Renal cortex interstitium (tissue), 11 donors: ENCODE measurements around the gene TGFB1I1. TPM values are rescaled to one million over a fixed set of nuclear protein-coding genes. Genes with fewer than 3 reads are reported as not detected.

Source experiments
- DNase-seq, 11 donors: peaks; one replicate each; pipeline ENCODE4 v3.0.0-alpha.2; 2013; ENCODE audit warnings: low read depth in 9 of 11, low spot score in 4 of 11; ENCODE audit errors: extremely low read depth in 1 of 11
- polyA plus RNA-seq, 3 donors: library from polyadenylated mRNA; unstranded; fragments of 120-200 nt; gene quantifications; one replicate each; pipeline ENCODE4 v1.2.1, GENCODE V29; 2013; ENCODE audit not compliant: insufficient read length in 3 of 3

TGFB1I1 gene
- polyA plus RNA-seq, 3 donors = 42.1 to 51.3 (median 45.6) TPM

DNA sequence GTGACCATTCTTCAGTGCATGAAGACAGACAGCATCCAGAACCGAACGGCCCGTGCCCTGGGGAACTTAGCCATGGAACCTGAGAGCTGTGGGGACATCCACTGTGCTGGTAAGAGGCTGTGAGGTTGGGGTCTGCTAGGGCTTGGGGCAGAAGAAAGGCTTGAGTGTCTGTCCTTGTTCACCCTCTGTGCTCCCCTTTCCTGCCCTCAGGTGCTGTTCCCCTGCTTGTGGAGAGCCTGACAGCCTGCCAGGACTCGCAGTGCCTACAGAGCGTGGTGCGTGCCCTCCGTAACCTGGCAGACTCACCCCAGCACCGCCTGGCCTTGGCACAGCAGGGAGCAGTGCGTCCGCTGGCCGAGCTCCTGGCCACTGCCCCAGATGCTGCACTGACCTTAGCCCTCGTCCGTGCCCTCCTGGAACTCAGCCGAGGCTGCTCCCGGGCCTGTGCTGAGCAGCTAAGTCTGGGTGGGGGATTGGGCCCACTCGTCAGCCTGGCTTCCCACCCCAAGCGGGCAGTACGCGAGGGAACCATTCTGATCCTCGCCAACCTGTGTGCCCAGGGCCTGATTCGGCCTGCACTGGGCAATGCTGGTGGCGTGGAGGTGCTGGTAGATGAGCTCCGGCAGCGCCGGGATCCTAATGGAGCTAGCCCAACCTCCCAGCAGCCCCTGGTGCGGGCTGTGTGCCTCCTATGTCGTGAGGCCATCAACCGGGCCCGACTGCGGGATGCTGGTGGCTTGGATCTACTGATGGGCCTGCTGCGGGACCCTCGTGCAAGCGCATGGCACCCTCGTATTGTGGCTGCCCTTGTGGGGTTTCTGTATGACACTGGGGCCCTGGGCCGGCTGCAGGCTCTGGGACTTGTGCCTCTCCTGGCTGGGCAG is 9.8 kb upstream of the TGFB1I1 start:
- DNase-seq = no peak

DNA sequence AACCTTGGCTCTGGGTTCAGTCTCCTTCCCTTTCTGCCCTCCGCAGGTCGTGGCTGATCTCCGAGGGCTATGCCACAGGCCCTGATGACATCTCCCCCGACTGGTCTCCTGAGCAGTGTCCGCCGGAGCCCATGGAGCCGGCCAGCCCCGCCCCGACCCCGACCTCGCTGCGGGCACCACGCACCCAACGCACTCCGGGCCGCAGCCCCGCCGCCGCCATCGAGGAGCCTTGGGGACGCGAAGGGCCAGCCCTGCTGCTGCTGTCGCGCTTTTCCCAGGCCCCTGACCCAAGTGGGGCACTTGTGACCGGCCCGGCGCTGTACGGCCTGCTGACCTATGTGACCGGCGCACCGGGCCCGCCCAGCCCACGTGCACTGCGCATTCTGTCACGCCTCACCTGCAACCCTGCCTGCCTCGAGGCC is 7.6 kb upstream of the TGFB1I1 start:
- DNase-seq = no peak

DNA sequence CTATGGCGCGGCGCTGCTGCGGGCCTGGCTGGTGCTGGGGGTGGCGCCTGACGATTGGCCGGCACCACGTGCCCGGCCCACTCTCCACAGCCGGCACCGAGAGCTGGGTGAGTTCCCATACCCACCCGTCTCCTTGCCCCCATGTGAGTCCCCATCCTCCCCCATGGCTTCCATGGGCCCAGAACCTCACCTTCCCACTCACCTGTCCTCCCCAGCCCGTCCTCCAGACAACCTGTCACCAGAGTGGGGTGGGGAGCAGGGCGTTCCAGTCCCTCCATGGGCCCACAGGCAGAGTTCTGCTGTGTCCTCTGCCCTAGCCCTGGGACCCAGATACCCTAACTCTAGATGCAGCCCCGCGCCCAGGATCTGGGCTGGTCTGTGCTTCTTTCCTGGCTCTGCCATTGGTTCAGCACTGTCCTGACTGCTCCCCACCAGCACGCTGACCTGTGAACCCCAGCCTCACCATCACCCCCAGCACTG is 7.1 kb upstream of the TGFB1I1 start:
- DNase-seq = no peak

DNA sequence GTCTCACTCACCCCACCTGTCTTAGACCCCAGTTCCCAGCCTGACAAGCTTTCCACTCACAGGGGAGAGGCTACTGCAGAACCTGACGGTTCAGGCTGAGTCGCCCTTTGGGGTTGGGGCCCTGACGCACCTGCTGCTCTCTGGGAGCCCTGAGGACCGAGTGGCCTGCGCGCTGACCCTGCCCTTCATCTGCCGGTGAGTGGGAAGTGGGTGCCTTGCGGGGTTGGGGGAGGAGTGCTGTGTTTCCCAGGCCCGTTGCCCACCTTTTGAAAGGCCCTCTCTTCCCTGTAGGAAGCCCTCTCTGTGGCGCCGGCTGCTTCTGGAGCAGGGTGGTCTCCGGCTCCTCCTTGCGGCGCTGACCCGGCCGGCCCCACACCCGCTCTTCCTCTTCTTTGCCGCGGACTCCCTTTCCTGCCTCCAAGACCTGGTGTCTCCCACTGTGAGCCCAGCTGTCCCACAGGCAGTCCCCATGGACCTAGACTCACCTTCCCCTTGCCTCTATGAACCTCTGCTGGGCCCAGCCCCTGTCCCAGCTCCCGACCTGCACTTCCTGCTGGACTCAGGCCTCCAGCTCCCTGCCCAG is 6.1 kb upstream of the TGFB1I1 start:
- DNase-seq = no peak

DNA sequence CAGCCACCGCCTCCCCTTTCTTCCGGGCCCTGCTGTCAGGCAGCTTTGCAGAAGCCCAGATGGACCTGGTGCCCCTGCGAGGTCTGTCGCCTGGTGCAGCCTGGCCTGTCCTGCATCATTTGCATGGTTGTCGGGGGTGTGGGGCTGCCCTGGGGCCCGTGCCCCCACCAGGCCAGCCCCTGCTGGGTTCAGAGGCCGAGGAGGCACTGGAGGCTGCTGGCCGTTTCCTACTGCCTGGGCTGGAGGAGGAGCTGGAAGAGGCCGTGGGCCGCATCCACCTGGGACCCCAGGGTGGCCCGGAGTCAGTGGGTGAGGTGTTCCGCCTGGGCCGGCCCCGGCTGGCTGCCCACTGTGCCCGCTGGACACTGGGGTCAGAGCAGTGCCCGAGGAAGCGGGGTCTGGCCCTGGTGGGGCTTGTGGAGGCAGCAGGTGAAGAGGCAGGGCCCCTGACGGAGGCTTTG is 5.5 kb upstream of the TGFB1I1 start:
- no peak for DNase-seq

DNA sequence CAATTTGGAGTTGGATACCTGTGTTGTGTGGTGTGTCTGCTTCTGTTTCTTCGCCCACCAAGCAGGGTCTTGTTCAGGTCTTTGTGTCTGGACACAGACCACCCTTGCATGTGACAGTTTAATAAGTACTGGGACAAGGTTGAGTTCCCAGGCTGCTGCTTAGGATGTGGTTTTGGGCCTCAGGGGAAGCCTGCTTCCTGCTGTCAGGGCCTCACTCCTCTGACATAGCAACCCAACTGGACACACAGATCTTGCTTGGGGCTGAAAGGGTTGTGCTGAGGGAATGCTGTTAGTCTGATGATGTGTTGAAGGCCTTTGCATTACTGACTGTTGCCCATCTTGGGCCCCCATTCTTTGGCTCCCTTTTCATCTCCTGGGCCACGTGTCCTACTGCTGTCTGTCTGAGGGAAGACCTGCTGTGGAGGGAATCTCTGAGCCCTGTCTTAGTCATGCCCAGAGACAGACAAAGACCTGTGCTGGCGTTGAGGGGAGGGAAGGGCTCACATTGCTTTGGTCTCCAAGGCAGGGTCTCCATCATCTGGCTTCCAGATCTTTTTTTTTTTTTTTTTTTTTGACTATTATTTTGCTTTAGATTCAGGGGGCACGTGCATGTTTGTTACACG is 4.7 kb upstream of the TGFB1I1 start:
- DNase-seq = no peak

DNA sequence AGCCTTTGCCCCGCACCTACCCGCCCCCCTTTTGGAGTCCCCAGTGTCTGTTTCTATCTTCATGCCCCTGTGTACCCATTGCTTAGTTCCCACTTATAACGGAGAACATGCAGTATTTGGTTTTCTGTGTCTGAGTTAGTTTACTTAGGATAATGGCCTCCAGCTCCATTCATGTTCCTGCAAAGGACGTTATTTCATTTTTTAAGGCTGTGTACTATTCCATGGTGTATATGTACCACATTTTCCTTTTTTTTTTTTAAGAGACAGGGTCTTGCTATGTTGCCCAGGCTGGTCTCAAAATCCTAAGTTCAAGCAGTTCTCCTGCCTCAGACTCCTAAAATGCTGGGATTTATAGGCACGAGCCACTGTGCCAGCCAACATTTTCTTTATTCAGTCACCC is 4.1 kb upstream of the TGFB1I1 start:
- no peak for DNase-seq

DNA sequence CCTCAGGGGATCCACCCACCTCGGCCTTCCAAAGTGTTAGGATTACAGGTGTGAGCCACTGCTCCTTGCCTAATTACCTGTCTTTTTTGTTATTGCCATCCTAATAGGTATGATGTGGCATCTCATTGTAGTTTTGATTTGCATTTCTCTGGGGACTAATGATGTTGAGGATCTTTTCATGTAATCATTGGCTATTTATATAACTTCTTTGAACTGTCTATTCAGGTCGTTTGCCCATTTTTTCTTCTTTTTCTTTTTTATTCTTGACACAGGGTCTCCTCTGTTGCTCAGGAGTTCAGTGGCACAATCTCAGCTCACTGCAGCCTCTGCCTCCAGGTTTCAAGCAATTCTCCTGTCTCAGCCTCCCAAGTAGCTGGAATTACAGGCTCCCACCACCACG is 1.3 kb upstream of the TGFB1I1 start:
- DNase-seq = no peak

DNA sequence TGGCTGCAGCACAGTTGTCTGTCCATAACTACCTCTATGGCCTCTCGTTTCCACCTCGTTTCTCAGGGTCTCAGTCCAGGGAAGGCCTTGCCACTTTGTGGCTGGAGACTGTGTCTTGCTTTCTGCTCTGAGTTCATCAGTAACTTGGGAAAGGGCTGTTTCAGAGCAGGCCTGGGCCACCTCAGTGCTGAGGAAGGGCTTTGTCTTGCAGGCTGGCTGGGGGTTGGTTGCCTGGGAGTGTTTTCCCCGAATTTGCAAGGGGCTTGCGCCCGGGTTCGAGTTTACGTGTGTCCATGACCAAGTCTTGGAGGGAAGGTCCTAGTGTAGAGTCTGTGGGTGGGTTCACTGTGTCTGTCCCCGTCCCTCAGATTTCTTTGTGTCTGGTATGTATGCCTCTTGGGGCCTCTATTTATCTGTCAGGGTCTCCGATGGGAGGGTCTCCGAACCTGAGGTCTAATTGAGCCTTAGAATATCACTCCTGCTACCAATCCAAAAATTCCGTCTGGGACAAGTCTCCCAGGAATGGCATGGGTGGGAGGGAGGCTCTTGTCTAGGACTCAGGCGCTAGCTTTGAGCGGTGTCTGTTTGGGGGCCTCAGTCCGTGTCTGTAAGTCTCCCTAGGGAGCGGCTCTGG is 594 bp upstream of the TGFB1I1 start:
- no peak for DNase-seq

DNA sequence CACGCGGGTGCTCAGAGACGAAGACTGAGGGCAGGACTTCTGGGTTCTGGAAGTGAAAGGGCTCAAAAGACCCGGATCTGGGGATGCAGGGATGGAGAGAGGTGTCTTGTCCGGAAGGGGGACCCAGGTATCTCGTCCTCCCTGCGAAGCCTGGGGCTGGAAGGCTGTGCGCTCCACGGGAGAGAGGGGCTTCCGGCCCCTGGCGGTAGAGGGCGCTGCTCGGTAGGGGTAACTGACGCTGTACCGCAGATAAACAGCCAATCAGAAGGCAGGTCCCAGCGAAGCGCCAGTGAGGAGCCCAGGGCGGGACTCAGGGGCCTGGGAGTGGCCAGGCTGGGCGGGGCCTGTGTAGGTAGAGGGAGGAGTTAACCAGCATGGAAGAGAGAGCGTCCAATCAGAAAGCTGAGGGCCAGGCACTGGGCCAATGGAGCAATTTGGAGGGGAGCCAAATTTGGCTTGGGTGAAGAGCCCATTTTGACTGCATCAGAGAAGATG is 804 bp downstream of the TGFB1I1 start:
- DNase-seq = peak in 3 of 11 donors; percentile 57 to 78 (median 70)

DNA sequence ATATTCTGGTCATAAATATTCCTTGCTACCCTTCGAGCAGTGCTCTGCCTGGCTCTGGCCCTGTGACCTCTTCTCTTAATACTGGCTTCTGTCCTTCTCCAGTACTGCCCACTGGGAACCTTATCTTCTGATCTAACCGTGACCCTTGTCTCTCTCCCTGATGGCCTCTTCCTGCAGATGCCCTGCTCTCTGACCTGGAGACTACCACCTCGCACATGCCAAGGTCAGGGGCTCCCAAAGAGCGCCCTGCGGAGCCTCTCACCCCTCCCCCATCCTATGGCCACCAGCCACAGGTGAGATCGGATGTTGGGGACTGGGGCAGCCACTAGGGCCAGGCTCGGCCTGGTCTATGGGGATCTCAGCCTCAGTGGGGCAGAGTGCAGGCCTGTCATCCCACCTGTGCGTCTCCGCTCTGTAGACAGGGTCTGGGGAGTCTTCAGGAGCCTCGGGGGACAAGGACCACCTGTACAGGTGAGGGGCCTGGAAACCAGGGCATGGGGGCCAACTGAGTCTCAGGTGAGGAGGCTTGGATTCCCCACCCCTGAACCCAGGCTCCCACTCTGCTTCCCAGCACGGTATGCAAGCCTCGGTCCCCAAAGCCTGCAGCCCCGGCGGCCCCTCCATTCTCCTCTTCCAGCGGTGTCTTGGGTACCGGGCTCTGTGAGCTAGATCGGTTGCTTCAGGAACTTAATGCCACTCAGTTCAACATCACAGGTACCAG is 1.5 kb downstream of the TGFB1I1 start:
- DNase-seq = no peak

DNA sequence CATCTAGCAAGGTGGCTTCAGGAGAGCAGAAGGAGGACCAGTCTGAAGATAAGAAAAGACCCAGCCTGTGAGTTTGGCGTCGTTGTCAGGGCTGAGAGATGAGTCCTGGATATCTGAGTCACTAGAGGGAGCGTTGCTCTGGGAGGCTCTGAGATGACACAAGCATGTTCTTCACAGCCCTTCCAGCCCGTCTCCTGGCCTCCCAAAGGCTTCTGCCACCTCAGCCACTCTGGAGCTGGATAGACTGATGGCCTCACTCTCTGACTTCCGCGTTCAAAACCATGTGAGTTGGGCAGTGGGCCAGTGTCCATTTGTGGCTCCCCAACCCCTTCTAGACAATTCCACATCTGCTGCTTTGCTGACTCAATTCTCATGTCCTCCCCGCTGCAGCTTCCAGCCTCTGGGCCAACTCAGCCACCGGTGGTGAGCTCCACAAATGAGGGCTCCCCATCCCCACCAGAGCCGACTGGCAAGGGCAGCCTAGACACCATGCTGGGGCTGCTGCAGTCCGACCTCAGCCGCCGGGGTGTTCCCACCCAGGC is 2.3 kb downstream of the TGFB1I1 start:
- DNase-seq = no peak

DNA sequence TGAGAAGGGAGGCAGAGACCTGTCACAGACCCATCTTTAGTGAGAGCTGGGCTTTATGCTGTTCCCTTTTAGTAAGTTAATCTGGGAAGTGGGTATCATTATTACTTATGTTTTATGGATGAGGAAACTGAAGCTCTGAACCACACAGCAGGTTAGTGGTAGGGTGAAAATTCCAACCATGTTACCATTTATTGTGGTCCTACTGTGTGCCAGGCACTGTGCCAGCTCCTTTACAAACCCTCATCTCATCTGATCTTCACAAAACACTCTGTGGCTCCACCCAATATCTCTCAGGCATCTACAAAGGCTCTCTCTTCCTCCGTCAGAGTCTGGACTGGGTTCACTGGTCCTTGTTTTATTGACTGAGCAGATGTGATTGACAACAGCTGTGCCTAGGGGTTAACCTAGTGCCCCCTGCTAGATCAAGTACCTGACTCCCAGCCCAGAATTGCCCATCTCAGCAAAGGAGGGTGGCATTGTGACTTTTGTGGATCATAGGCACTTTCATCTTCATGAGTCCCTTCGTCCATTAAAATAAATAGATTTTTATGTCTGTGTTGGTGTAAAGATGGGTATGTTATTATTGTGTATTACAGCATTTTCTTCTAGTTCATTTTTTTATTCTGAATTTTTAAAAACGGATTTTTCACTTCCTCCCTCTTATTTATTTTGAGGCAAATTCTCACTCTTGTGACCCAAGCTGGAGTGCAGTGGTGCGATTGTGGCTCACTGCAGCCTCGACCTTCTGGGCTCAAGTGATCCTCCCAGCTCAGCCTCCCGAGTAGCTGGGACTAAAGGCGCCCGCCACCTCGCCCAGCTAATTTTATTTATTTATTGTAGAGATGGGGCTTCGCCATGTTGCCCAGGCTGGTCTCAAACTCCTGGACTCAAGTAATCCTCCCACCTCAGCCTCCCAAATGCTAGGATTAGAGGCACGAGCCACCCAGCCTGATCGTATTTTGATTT is 3.1 kb downstream of the TGFB1I1 start:
- DNase-seq = no peak

DNA sequence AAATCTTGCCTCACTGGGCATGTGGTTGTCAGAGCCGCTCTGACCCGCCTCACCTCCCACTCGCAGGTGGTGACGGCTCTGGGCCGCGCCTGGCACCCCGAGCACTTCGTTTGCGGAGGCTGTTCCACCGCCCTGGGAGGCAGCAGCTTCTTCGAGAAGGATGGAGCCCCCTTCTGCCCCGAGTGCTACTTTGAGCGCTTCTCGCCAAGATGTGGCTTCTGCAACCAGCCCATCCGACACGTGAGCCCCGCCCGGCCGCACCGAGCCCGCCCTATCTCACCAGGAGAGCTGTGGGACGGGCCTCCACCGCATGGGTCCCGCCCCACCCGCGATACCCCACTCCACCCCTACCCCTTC is 4.0 kb downstream of the TGFB1I1 start:
- DNase-seq = no peak

DNA sequence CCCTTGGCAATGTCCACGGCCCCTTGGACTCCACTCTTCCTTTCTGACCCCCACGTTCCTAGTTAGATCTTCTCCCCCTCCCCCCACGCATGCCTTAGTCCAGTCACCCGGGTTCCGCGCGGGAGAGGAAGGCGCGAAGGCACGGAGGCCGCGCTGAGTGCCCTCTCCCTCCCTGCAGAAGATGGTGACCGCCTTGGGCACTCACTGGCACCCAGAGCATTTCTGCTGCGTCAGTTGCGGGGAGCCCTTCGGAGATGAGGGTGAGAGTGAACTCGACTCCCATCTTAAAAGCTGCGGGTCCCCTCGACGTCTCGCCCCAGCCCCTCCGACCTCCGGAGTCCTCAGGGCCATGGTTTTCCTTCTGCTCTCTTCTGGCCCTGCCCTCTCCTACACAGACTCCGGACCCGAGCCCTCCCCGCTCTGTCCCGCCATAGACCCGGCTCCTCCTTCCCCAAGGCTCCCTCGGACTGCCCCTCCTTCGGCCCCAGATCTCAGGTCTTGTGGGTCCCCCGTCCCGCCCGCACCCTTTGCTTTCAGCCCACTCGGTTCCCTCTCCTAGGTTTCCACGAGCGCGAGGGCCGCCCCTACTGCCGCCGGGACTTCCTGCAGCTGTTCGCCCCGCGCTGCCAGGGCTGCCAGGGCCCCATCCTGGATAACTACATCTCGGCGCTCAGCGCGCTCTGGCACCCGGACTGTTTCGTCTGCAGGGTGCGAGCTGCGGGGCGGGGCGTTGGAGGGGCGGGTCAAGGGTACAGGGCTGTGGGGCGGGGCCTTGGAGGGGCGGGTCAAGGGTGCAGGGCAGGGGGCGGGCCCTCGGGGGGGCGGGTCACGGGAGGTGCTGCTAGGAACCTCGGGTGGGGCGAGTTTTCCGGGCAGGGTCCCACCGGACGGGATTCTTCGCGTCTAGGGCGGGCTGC is 4.6 kb downstream of the TGFB1I1 start:
- DNase-seq = no peak
